Aorta (tissue), 5 donors: ENCODE results near the gene HIVEP2. TPM values are rescaled to one million over a fixed set of nuclear protein-coding genes. Genes with fewer than 3 reads are reported as not detected.
"Not testable (repeated sequence)": the region's sequence is repeated elsewhere in the genome, so short reads cannot be mapped to it uniquely, and the experiment has no call there.

Experiments used
- ATAC-seq: fragments of 200-7000 bp; cut with Tn5 transposase; one replicate; pipeline ENCODE4 v1.9.1; 2022; ENCODE audit warnings: moderate library complexity; ENCODE audit not compliant: low FRiP score
- DNase-seq, 2 donors: peaks; one replicate each; pipeline ENCODE4 v3.0.0-alpha.2; 2020
- H3K27ac ChIP-seq, 2 donors: one replicate each; pipeline ENCODE4 v1.5.1; 2013; ENCODE audit warnings: low read length in 2 of 2, mild to moderate bottlenecking in 2 of 2, moderate library complexity in 2 of 2, control low read depth in 1 of 2, inconsistent platforms in 1 of 2, low read depth in 1 of 2
- H3K27me3 ChIP-seq, 2 donors: one replicate each; pipeline ENCODE4 v1.6.1; 2013; ENCODE audit warnings: control low read depth in 1 of 2, low read length in 1 of 2, mild to moderate bottlenecking in 1 of 2, moderate library complexity in 1 of 2; ENCODE audit not compliant: insufficient read depth in 2 of 2, control insufficient read depth in 1 of 2
- H3K36me3 ChIP-seq, 2 donors: one replicate each; pipeline ENCODE4 v1.6.1; 2013; ENCODE audit warnings: control low read depth in 1 of 2, low read length in 1 of 2, mild to moderate bottlenecking in 1 of 2; ENCODE audit not compliant: insufficient read depth in 2 of 2, control insufficient read depth in 1 of 2
- H3K4me1 ChIP-seq, 2 donors: one replicate each; pipeline ENCODE4 v1.6.1; 2013; ENCODE audit warnings: low read length in 2 of 2, control low read depth in 1 of 2, mild to moderate bottlenecking in 1 of 2, moderate library complexity in 1 of 2; ENCODE audit not compliant: insufficient read depth in 2 of 2, control insufficient read depth in 1 of 2
- H3K4me3 ChIP-seq, 2 donors: one replicate each; pipeline ENCODE4 v1.5.1; 2013; ENCODE audit warnings: low read length in 2 of 2, control low read depth in 1 of 2, mild to moderate bottlenecking in 1 of 2
- H3K9me3 ChIP-seq: one replicate; pipeline ENCODE4 v1.6.1; 2013; ENCODE audit warnings: mild to moderate bottlenecking, low read length; ENCODE audit not compliant: control insufficient read depth
- WGBS, 2 donors: extraction: QIAGEN DNeasy Blood & Tissue Kit; methylation state at CpG; one replicate each; pipeline ENCODE4 v1.1.7; 2013; 5-methylcytosine and 5-hydroxymethylcytosine counted together
- intact Hi-C, 2 donors: fragments of 100-400 bp; cut with DNase I; formaldehyde crosslinking; loops; one replicate each; pipeline versions ENCODE4 v1.14.2 to v1.15.0; 2022
- long read RNA-seq, 2 donors: library from polyadenylated mRNA; unstranded; transcript quantifications; one replicate each; pipeline ENCODE4 v2.0.0, GENCODE V29; 2020 to 2021
- polyA plus RNA-seq, 2 donors: library from polyadenylated mRNA; stranded (reverse); fragments of 200-250 nt; gene quantifications; one replicate each; pipeline ENCODE4 v1.2.3, GENCODE V29; 2013
- total RNA-seq, 2 donors: library from RNA; stranded (reverse); fragmentation: NEBNext Ultra II Directional; extraction: Animal tissue kit (Norgen Biotek cat#: 25700); gene quantifications; one replicate each; pipeline ENCODE4 v1.2.1, GENCODE V29; 2021
- donor health status: healthy with polysubstance abuse.
- donor health status: Bipolar disorder and iron deficiency.
- donor health status: DM: no; HTN: no; CAD: no.
- donor health status: DM: no; HTN: no; CAD: no.
- donor health status: DM: yes; HTN: yes; CAD: no.

The HIVEP2 gene
- total RNA-seq (10 to 100 TPM; 35.4 to 36.8 TPM), polyA plus RNA-seq (1 to 10 TPM; 5.3 to 5.4 TPM)
- long read RNA-seq, donor 1, partial matches to known transcripts: 8 of 18 reads
- long read RNA-seq, donor 1, other reads (novel, unspliced or antisense): 10 of 18 reads
- long read RNA-seq, donor 2, partial matches to known transcripts: 2 of 25 reads
- long read RNA-seq, donor 2, other reads (novel, unspliced or antisense): 23 of 25 reads

- intact Hi-C loops: loop anchor here in 1 of 2 donors (5.0 kb wide), 2 partner anchors 117 to 248 kb away; partner anchors contain the start of gene AIG1
- Histone ChIP-seq H3K9me3 (no peaks in the 10 kb centered on the region), H3K4me3 (peak within 1 kb of the TSS; percentile 69 to 98), H3K36me3 (no peaks in the 10 kb centered on the region), H3K27ac (peak within 1 kb of the TSS; percentile 96 to 99), H3K4me1 (peaks cover 0 to 6% of the 10 kb centered on the region in 2 donors), H3K27me3 (no peaks in the 10 kb centered on the region)
- WGBS, 2 donors: 1% methylated on average over 44 to 50 of the region's 50 CpGs
- ATAC-seq: peak; percentile 37
- DNase-seq: peak; percentile 91 to 96
Observed at GRCh38 chr6:142945049-142945445, at the start of gene HIVEP2. Gene HIVEP2, minus strand, starts transcription at chr6:142945176. Its CDS starts 170,438 bp downstream, at chr6:142774738.

- DNase-seq (no peak), ATAC-seq (no peak)
- Histone ChIP-seq H3K9me3 (peaks cover 2% of the 10 kb centered on the region), H3K36me3 (no peaks in the 10 kb centered on the region), H3K4me1 (no peaks in the 10 kb centered on the region), H3K27ac (no peak overlapping the region), H3K27me3 (no peaks in the 10 kb centered on the region), H3K4me3 (no peak overlapping the region)
- WGBS, 2 donors: 90 to 96% methylated on average over 7 of the region's 7 CpGs
- intact Hi-C loops: no loop called here
Observed at GRCh38 chr6:142993977-142994376, 49.0 kb upstream of the HIVEP2 start.

- ATAC-seq (no peak), DNase-seq (no peak)
- Histone ChIP-seq H3K9me3 (peaks cover 2% of the 10 kb centered on the region), H3K27me3 (no peaks in the 10 kb centered on the region), H3K27ac (no peak overlapping the region), H3K4me1 (no peaks in the 10 kb centered on the region), H3K4me3 (no peak overlapping the region), H3K36me3 (no peaks in the 10 kb centered on the region)
- intact Hi-C loops: loop anchor here in 1 of 2 donors (10.0 kb wide), 1 partner anchor 47 kb away; no protein-coding TSS in a partner anchor
Observed at GRCh38 chr6:142987490-142987889, 42.5 kb upstream of the HIVEP2 start.

- peak; percentile 19 for ATAC-seq
Observed at GRCh38 chr6:142985281-142985680, 40.3 kb upstream of the HIVEP2 start.

GRCh38 chr6:142984386-142984785 is 39.4 kb upstream of the HIVEP2 start:
- Histone ChIP-seq H3K27me3 (no peaks in the 10 kb centered on the region), H3K27ac (no peak overlapping the region), H3K36me3 (no peaks in the 10 kb centered on the region), H3K4me1 (no peaks in the 10 kb centered on the region), H3K4me3 (no peak overlapping the region), H3K9me3 (no peaks in the 10 kb centered on the region)
- no peak for DNase-seq
- ATAC-seq: peak; percentile 73
- 82 to 85% methylated on average over 3 of the region's 3 CpGs for WGBS, 2 donors
- intact Hi-C loops: loop anchor here in 1 of 2 donors (10.0 kb wide), 1 partner anchor 50 kb away; no protein-coding TSS in a partner anchor

More at GRCh38 chr6:142985281-142985680, 40.3 kb upstream of the HIVEP2 start:
- H3K4me3 ChIP-seq: no peak overlapping the region
- WGBS, 2 donors: 10 to 12% methylated on average over 2 of the region's 2 CpGs
- intact Hi-C loops: loop anchor here in 1 of 2 donors (10.0 kb wide), 1 partner anchor 50 kb away; no protein-coding TSS in a partner anchor
- H3K4me1 ChIP-seq: no peaks in the 10 kb centered on the region
- no peaks in the 10 kb centered on the region for H3K27me3 ChIP-seq
- H3K36me3 ChIP-seq: no peaks in the 10 kb centered on the region
- H3K9me3 ChIP-seq: no peaks in the 10 kb centered on the region
- no peak for DNase-seq
- no peak overlapping the region for H3K27ac ChIP-seq

GRCh38 chr6:142975365-142975764 is 30.4 kb upstream of the HIVEP2 start:
- 88 to 90% methylated on average over 3 of the region's 3 CpGs for WGBS, 2 donors
- H3K27ac ChIP-seq: no peak overlapping the region
- DNase-seq (no peak), ATAC-seq (peak; percentile 11)
- intact Hi-C loops: no loop called here
- H3K4me3 ChIP-seq: no peak overlapping the region
- H3K9me3 ChIP-seq: no peaks in the 10 kb centered on the region
- H3K4me1 ChIP-seq: no peaks in the 10 kb centered on the region
- no peaks in the 10 kb centered on the region for H3K27me3 ChIP-seq
- no peaks in the 10 kb centered on the region for H3K36me3 ChIP-seq

GRCh38 chr6:142970941-142971340 is 26.0 kb upstream of the HIVEP2 start:
- 85 to 92% methylated on average over 3 of the region's 3 CpGs for WGBS, 2 donors

GRCh38 chr6:142968601-142969000 is 23.6 kb upstream of the HIVEP2 start:
- Histone ChIP-seq H3K9me3 (no peaks in the 10 kb centered on the region), H3K27me3 (no peaks in the 10 kb centered on the region), H3K4me1 (no peaks in the 10 kb centered on the region), H3K36me3 (no peaks in the 10 kb centered on the region), H3K4me3 (no peak overlapping the region), H3K27ac (no peak overlapping the region)
- intact Hi-C loops: no loop called here
- ATAC-seq: no peak
- no peak for DNase-seq

More at GRCh38 chr6:142970941-142971340, 26.0 kb upstream of the HIVEP2 start:
- H3K9me3 ChIP-seq, H3K4me1 ChIP-seq, H3K27me3 ChIP-seq, H3K4me3 ChIP-seq, intact Hi-C loops, ATAC-seq, DNase-seq, H3K27ac ChIP-seq, H3K36me3 ChIP-seq: not testable (repeated sequence)

GRCh38 chr6:142966294-142966693 is 21.3 kb upstream of the HIVEP2 start:
- WGBS, 2 donors: 79 to 83% methylated on average over 1 of the region's 1 CpG
- no peaks in the 10 kb centered on the region for H3K36me3 ChIP-seq
- H3K4me1 ChIP-seq: no peaks in the 10 kb centered on the region
- no peaks in the 10 kb centered on the region for H3K27me3 ChIP-seq
- ATAC-seq (no peak), DNase-seq (no peak)
- no peaks in the 10 kb centered on the region for H3K9me3 ChIP-seq
- no peak overlapping the region for H3K4me3 ChIP-seq
- no peak overlapping the region for H3K27ac ChIP-seq
- intact Hi-C loops: no loop called here
